Measurements from ENCODE around the gene FOXP3. TPM values are rescaled to one million over a fixed set of nuclear protein-coding genes. Genes with fewer than 3 reads are reported as not detected.

Gene FOXP3
- total RNA-seq, 4 donors from 2014 or later = 0.22 TPM; not detected in 3

DNA sequence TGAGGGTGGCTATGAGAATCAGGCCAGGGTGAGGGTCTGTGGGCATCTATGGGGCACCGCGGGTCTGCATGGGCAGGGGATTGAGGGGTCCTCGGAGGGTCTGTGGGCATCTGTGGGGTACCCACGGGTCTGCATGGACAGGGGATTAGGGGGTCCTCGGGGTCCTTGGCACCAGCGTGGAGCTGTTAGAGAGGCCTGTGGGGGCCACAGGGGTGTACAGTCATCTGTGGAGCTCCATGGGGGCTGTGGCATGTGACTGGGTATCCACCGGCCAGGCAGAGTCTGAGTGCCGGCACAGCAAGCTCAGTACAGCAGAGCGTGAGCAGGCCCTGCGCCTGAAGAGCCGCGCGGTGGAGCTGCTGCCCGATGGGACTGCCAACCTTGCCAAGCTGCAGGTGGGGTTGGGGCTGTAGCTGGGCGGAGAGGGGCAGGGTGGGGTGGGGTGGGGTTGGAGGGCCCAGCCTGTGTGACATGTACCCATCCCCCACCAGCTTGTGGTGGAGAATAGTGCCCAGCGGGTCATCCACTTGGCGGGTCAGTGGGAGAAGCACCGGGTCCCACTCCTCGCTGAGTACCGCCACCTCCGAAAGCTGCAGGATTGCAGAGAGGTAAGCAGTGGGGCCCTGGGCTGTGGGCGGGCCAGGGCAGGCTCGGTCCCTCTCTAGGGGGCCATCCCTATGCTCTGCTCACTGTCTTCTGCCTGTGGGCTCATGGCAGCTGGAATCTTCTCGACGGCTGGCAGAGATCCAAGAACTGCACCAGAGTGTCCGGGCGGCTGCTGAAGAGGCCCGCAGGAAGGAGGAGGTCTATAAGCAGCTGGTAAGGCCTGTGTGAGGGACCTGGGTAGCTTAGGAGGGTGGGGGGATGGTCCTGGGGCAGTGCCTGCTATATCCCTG, 16.3 kb downstream of the FOXP3 start:
- TF ChIP-seq, protein P1, sequence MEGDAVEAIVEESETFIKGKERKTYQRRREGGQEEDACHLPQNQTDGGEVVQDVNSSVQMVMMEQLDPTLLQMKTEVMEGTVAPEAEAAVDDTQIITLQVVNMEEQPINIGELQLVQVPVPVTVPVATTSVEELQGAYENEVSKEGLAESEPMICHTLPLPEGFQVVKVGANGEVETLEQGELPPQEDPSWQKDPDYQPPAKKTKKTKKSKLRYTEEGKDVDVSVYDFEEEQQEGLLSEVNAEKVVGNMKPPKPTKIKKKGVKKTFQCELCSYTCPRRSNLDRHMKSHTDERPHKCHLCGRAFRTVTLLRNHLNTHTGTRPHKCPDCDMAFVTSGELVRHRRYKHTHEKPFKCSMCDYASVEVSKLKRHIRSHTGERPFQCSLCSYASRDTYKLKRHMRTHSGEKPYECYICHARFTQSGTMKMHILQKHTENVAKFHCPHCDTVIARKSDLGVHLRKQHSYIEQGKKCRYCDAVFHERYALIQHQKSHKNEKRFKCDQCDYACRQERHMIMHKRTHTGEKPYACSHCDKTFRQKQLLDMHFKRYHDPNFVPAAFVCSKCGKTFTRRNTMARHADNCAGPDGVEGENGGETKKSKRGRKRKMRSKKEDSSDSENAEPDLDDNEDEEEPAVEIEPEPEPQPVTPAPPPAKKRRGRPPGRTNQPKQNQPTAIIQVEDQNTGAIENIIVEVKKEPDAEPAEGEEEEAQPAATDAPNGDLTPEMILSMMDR (IDR thresholded peaks at IDR 0.05; ENCODE audit: low read depth) = no peak

DNA sequence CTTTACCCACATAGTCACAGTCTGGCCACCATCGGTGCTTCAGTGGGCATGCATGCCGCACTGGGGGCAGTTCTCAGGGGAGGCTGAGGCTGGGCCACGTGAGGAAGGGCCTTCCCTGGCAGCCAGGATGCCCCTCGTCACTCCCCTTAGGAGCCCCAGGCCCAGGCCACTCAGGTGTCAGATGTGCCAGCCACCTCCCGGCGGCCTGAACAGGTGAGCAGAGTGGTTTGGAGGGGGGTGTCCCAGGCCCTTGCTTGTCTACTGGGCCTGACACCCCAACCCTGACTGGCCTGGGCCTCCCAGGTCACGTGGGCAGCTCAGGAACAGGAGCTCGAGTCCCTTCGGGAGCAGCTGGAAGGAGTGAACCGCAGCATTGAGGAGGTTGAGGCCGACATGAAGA, 17.2 kb downstream of the FOXP3 start:
- TF ChIP-seq, protein P1 (IDR thresholded peaks at IDR 0.05; ENCODE audit: low read depth) = no peak

DNA sequence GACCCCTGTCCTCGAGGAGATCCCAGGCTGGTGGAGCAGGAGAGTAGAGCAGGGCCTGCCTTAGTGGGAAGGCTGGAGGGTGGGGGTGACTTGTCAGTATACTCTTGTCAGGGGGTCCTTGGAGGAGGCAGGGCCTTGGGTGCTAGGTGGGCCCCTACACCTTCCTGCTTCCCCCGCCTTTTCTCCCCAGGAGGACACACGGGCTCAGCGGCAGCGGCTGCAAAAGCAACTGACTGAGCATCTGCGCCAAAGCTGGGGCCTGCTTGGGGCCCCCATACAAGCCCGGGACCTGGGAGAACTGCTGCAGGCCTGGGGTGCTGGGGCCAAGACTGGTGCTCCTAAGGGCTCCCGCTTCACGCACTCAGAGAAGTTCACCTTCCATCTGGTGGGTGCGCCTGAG, 18.0 kb downstream of the FOXP3 start:
- TF ChIP-seq, protein P1 (IDR thresholded peaks at IDR 0.05; ENCODE audit: low read depth) = no peak

DNA sequence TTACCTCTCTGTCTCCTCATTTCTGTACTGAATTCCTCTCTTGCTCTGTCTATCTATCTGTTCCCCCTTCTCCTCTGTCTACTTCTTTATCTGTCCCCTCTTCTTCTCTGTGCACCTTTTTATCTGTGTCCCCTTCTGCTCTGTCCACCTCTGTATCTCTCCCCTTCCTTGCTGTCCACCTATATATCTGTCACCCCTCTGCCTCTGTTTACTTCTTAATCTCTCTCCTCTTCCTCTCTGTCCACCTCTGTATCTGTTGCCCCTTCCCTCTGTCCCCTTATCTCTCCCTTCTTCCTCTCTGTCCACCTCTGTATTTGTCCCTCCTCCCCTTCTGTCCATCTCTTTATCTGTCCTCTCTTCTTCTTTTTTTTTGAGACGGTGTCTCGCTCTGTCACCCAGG, 20.3 kb downstream of the FOXP3 start:
- TF ChIP-seq, protein P1 (IDR thresholded peaks at IDR 0.05; ENCODE audit: low read depth) = no peak

DNA sequence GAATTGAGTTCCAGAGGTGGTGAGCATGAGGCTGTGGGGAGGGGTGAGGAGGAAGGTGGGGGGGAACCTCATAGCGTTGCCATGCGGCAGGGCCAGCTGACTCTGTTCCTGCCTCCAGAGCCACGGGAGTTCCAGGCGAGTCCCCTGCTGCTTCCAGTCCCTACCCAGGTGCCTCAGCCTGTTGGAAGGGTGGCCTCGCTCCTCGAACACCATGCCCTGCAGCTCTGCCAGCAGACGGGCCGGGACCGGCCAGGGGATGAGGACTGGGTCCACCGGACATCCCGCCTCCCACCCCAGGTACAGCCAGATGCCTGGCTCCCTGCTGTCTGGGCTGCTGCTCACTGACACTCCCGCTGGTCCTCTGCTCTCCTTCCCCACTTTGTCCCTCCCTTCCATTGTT, 21.3 kb downstream of the FOXP3 start:
- TF ChIP-seq, protein P1 (IDR thresholded peaks at IDR 0.05; ENCODE audit: low read depth) = no peak

DNA sequence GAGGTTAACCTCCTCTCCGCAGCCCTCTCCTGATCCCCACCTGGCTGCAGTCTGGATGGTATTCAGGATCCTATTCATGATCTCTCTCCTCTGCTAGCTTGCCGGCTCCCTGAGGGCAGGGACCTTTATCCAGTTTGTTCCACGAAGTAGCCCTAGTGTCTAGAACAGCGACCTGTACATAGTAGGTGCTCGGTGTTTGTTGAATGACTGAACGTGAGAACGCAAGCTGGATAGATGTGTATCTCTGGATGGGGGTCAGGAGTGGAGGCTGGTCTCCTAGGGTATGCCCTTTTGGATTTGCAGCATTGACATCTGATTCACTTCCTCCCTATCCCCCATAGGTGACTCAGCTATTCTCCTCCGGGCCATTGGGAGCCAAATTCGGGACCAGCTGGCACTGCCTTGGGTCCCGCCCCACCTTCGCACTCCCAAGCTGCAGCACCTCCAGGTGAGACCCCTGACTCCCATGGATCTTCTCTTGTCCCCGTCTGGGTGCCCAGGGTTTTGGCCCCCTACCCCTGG, 21.9 kb downstream of the FOXP3 start:
- TF ChIP-seq, protein P1 (IDR thresholded peaks at IDR 0.05; ENCODE audit: low read depth) = no peak

DNA sequence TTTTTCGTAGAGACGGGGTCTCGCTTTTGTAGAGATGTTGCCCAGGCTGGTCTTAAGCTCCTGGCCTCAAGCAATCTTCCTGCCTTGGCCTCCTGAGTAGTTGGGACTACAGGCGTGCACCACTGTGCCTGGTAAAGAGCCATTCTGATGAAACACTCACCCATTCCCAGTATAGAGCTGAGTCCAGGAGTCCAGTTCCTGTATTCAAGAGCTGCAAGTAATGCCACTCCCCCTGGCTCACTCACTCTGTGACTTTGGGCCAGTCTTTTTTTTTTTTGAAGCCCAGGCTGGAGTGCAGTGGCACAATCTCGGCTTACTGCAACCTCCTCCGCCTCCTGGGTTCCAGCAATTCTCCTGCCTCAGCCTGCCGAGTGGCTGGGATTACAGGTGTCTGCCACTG, 25.8 kb downstream of the FOXP3 start:
- TF ChIP-seq, protein P1 (IDR thresholded peaks at IDR 0.05; ENCODE audit: low read depth) = no peak
